ENCODE measurements around the gene SORT1. TPM values are rescaled to one million over a fixed set of nuclear protein-coding genes. Genes with fewer than 3 reads are reported as not detected.

Gene SORT1
- 3.4 to 5.7 TPM (median 3.9 TPM) in 5 replicates for total RNA-seq (2022; extraction: Qiagen RNA extraction)

DNA sequence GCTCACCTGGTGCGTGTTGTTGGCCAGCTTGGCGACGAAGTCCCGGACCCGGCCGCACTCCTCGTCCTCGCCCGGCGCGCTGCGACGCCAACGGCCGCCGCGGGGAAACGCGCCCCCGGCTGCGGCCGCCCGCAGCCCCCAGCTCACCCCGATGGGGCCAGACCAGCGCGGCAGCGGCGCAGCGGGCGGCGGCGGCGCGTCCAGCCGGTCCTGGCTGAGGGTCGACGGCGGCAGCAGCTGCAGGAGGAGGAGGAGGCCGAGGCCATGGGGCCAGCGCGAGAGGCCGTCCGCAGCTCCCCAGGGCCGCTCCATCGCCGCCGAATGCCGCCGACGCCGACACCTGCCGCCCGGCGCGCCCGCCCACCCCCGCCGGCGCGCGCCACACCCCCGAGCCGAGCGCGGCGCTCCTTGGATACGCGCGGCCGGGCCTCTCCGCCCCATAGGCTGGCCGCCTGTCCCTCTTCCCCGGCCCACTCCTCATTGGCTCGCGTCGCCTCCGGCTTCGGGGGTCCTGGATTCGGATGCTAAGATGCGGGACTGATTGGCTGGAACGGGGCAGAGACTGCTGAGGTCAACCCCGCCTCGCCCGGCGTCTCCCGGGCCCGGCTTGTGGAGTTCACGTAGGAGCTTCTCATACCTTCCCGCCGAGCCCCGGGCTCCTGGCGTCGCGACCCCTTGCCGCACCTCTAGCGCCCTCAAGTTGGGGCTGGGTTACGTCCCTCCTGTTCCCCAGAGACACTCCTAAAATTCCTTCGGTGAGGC is at the start of gene SORT1:
TSS of gene SORT1 (minus strand) at position 338 of the 762 bp plus-strand sequence. CDS start at position 312, 26 bp downstream.

DNA sequence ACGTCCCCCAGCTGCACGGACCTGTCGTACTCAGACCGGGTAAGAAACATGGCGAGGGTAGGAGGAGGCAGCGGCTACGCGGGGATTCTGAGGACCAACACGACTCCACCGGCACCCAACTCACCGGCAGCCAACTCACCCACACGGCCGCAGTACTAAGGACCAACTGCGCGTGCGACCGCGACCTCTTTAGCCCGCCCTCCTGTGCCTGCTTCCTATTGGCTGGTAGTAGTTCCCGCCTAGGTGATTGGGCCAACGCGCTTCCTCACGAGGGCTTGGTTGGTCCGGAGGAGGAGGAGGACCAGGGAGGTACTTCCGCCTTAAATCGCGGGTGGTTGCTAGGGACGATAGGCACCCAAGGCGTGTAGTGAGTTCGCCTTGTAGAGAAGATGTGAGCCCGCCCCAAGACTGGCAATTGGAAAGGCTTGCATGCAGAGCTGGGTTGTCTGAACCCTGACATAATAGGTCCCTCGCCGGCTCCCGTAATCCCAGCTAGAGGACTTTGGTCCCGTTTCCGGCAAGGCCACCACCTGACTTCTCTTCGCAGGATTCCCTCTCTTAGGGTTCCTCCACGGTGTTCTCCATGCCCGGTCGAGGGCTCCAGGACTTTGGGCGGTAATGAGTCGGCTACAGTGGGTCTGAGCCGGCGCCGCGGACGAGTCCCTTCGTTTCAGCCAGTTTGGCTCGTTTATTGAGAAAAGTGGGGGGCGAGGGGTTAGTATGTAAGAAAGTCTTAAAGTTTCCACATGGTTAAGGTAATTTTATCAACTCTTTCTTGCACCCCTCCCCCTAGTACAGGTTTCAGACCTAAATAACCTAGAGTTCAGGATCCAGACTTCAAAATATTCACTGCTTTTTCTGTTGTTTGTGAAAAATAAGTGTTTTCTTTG is 28.8 kb upstream of the SORT1 start, which contains the start of gene PSMA5:
TSS of gene PSMA5 (minus strand) at position 168 of the 890 bp plus-strand sequence. CDS start at position 50, 118 bp downstream.

DNA sequence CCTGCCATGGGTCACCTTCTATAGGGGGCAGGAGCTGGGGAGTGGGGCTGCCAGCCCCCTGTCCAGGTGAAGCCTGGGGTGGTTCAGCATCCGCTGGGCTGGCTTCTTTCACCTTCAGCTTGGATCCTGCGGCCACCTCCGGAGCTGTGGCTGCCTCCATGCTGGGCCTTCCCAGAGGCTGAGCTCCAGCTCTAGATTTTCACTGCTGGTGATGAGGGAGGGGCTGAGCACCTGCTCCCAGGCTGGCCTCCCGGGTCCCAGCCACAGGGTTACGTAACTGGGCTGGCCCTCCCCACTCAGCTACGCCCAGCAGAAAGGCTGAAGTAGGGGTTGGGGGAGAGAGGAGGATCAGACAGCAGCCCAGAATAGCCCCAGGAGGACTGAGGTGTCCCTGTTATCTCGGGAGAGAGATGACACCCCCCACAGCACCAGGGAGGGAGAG is 90.9 kb downstream of the SORT1 start, which contains the start of gene MYBPHL:
TSS of gene MYBPHL (minus strand) at position 180 of the 442 bp plus-strand sequence. CDS start at position 160, 20 bp downstream.

DNA sequence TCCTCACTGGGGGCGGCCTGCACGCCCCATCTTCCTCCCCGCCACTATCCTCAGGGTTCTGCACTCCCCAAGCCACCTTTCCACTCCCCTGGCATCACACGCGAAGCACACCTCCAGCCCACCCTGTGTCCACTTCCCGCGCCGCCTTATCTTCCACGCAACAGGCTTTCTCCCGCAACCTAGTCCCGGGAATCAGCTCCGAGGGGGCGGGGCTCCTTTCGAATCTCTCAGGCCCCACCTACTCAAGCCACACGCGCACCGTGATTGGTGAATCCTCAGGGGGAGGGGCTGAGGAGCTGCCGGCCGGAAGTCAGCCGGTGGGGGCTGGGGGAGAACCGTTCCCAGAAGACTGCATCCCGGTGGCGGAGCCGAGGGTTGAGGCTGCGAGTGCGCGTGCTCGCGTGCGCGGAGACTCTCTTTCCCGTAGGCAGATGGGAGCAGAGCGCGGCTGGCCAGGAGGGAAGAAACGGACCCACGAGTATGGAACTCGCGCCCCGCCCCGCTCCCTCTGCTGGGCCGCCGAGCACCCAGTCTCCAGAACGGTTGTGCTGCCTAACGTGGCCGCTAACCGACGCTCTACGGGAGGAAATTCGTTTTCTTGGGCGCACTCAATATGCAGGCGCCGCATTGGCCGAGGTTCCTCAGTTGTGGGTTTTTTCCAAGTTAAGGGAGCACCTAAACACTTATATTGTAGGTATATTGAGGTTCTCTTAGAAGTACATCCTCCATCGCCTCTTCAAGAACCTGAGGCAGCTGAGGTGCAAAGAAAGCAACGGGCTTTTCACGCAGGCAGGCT is 114.6 kb downstream of the SORT1 start, which contains the start of gene PSRC1:
TSS of gene PSRC1 (minus strand) at position 194 of the 796 bp plus-strand sequence.

Other genes starting within 250 kb of the SORT1 start
- 89.0 to 106 TPM (median 90.7 TPM) in 5 replicates for gene SARS1, start 184.0 kb downstream of the SORT1 start, total RNA-seq (2022; extraction: Qiagen RNA extraction)
- 3.7 to 5.0 TPM (median 4.7 TPM) in 5 replicates for gene CELSR2, start 148.4 kb downstream of the SORT1 start, total RNA-seq (2022; extraction: Qiagen RNA extraction)
- gene PSRC1, start 114.8 kb downstream of the SORT1 start, total RNA-seq (2022; extraction: Qiagen RNA extraction) = 16.9 to 22.3 TPM (median 22.2 TPM) in 5 replicates
- not detected in 5 replicates for gene MYBPHL, start 90.9 kb downstream of the SORT1 start, total RNA-seq (2022; extraction: Qiagen RNA extraction)
- 98.1 to 109 TPM (median 102 TPM) in 5 replicates for gene PSMA5, start 28.5 kb upstream of the SORT1 start, total RNA-seq (2022; extraction: Qiagen RNA extraction)
- 0.05 to 0.13 TPM (median 0.08 TPM) in 5 replicates for gene SYPL2, start 68.6 kb upstream of the SORT1 start, total RNA-seq (2022; extraction: Qiagen RNA extraction)
- 1.2 to 2.8 TPM (median 2.2 TPM) in 5 replicates for gene ATXN7L2, start 86.0 kb upstream of the SORT1 start, total RNA-seq (2022; extraction: Qiagen RNA extraction)
- 4.1 to 4.2 TPM (median 4.2 TPM) in 5 replicates for gene CYB561D1, start 96.2 kb upstream of the SORT1 start, total RNA-seq (2022; extraction: Qiagen RNA extraction)
- 1.0 to 1.4 TPM (median 1.3 TPM) in 5 replicates for gene AMIGO1, start 111.8 kb upstream of the SORT1 start, total RNA-seq (2022; extraction: Qiagen RNA extraction)
- gene GPR61, start 142.0 kb upstream of the SORT1 start, total RNA-seq (2022; extraction: Qiagen RNA extraction) = 0.06 TPM in 1 of 5 replicates, not detected in the others
- 4.5 to 5.9 TPM (median 5.1 TPM) in 5 replicates for gene GNAI3, start 150.7 kb upstream of the SORT1 start, total RNA-seq (2022; extraction: Qiagen RNA extraction)
- gene GNAT2, start 221.7 kb upstream of the SORT1 start, total RNA-seq (2022; extraction: Qiagen RNA extraction) = 0.07 to 0.10 TPM in 2 of 5 replicates, not detected in the others
- 19.2 to 23.8 TPM (median 21.5 TPM) in 5 replicates for gene AMPD2, start 221.9 kb upstream of the SORT1 start, total RNA-seq (2022; extraction: Qiagen RNA extraction)

Data from A549 treated with AZD2906 at 1 μM for 4 hours (cell line).